ENCODE data around the gene MRPS31. TPM values are rescaled to one million over a fixed set of nuclear protein-coding genes. Genes with fewer than 3 reads are reported as not detected.
"Not testable (repeated sequence)": the region's sequence is repeated elsewhere in the genome, so short reads cannot be mapped to it uniquely, and the experiment has no call there.

Gene MRPS31
- total RNA-seq, 1 donor from 2014 or later: 30.4 TPM

DNA sequence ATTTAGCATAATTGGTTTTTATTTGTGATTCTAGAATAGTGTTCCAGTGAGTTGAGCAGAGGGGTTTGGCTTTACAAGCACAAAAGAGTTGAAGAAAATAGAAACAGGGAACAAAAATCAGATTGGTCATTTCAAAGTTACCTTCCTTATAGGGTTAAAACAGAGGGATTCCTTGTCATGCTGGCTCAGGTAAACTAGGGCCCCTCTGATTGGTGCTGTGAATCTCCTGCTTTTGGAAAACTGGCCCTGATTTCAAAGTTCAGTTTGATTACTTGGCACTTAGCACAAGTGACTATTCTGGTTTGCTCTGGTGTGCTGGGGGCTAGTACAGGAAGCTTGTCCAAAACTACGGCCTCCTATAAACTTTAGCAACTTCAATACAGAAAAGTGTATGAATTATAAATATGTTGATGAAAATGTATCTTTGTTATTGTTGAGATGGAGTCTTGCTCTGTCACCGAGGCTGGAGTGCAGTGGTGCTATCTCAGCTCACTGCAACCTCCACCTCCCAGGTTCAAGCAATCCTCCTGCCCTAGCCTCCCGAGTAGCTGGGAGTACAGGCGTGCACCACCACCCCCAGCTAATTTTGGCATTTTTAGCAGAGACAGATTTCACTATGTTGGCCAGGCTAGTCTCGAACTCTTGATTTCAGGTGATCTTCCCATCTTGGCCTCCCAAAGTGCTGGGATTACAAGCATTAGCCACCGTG, 1.9 kb upstream of the MRPS31 start:
- ATAC-seq (ENCODE audit: poor library complexity) (no peak), DNase-seq (no peak)
- intact Hi-C loops (cut with DNase I): no loop called here

DNA sequence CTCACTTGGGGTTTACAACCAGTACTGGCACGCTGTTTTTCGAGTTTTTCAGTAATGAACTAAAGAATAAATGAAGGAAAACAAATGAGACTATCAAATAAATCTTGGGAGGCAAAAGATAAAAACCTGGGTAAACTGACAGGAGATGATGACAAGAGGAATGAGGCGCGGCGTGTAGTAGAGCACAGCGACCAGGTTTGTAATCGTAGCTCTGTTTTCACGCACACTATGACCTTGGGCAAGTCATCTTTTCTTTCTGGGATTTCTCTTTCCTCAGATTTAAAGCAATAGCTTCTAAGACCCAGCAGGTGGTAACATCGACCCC, 419 bp downstream of the MRPS31 start:
- DNase-seq (no peak), ATAC-seq (ENCODE audit: poor library complexity) (no peak)
- intact Hi-C loops (cut with DNase I): no loop called here

DNA sequence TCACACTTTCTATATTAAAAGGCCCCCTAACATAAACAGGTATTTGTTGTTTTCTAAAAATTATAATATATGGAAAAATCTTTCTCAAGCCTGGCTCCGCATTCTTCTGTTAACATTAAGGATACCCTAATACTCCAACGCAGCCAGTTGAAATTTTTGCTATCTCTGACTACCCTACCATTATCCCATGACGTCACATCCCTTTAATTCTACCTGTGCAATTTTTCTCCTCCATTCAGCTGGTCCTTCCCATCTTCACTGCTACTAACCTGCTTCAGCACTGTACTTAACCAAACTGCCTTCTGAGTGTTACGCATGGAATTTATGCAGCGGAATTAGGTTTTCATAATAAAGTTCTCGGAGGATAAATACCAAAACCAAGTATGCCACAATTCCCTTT, 1.0 kb downstream of the MRPS31 start:
- no peak for DNase-seq
- intact Hi-C loops (cut with DNase I): no loop called here
- ATAC-seq (ENCODE audit: poor library complexity): no peak

DNA sequence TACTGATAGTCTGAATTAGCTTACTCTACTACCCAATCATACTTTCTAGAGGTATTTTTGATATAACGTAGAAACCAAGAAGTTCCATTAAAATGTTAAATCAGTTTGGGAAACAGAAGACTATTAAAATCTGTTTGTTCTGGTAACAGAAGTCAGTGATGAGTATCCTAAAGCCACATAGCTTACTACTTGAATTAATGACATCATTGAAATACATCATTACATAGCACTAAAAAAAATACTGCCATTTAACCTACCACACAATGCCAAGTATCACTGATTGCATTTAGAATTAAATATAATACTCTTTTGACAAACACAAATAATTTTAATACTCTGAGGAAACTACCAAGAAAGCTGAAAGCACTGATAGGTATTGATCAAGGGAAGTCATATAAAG, 5.4 kb downstream of the MRPS31 start:
- intact Hi-C loops (cut with DNase I): no loop called here
- DNase-seq (no peak), ATAC-seq (ENCODE audit: poor library complexity) (no peak)

DNA sequence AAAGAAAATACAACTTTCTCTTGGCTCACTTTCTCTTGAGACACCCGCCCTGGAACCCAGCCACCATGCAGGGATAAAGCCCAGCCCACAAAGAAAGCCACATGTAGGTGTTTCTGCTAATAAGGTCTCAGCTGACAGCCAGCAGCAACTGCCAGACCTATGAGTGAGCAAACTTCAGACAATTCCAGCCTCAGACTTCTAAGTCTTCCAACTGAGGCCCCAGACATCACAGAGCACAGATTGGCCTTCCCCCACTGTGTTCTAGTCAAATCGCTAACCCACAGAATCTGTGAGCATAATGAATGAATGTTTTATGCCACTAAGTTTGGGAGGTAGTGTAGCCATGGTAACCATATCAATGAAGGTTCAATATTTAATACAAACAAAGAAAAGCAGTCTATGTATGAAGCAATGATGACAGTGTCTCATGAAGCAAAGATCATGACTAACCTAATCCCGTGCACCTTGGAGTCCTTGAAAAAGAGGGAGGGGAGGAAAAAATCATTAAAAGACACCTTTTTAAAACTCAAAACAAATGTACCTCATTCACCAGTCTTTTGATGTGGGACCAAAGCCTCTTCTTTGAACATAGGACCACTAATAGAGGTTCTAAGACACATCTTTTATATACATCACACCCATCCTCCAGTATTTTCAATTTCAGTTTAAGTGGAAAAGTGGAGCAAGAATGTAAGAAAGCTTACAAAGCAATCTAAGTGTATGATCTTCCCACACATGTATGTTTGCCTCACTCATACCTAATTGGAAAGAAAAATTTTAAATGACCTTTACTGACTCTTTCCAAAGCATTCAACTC, 6.2 kb downstream of the MRPS31 start:
- DNase-seq (no peak), ATAC-seq (ENCODE audit: poor library complexity) (no peak)
- intact Hi-C loops (cut with DNase I): no loop called here

DNA sequence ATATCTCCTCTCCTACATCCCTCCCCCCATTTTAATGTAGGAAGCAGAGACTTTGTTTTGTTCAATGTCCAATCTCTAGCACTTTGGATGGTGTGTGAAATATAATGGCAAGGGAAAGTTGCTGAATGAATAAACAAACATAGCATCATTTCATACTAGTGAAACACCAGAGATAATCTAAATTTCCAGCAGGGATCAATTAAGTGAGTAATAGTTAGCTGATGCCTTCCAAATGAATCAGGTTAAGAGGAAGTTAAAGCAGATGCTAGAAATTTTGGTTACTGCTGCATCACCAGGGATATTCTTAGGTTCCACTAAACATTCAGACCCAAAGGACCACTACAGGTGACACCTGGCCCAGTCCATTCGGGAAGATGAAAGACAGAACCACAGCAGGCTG, 8.1 kb downstream of the MRPS31 start:
- no peak for DNase-seq
- intact Hi-C loops (cut with DNase I): no loop called here

DNA sequence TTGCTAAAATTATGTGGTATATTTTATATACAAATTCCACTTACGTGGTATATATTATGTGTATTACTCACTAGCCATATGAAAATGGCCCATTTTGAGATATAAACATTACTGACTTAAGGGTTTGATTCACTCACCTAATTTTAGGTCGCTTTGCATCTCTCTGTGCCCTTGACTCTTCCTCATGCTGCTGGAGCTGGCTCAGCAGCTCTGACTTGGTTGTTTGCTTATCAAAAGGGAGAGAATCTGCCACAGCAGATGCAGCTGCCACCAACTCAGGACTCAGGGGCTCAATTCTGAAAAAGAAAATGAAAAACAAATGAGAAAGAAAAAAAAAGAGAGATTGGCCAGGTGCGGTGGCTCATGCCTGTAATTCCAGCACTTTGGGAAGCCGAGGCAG, 12.2 kb downstream of the MRPS31 start:
- intact Hi-C loops (cut with DNase I): no loop called here
- DNase-seq: no peak
- ATAC-seq (ENCODE audit: poor library complexity): no peak

More for the DNA sequence above, 8.1 kb downstream of the MRPS31 start:
- no peak for ATAC-seq (ENCODE audit: poor library complexity)

DNA sequence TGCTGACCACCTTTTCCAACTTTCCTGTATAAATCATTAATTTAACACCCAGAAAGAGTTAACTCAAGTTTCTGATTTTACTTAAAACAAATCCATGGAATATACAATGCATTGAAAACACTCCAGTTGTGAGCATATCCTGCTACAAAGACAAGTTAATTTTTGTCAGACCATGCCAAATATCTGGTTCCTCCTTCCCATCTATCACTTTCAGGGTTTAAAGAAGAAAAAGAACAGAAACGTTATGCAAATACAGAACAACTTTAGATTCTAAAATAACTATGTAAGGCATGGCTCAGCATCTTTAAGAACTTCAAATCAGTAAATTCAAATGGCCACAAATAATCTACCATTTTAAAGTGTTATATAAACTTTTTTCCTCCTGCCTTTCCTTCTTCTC, 14.9 kb downstream of the MRPS31 start:
- DNase-seq (no peak), ATAC-seq (ENCODE audit: poor library complexity) (no peak)
- intact Hi-C loops (cut with DNase I): no loop called here

DNA sequence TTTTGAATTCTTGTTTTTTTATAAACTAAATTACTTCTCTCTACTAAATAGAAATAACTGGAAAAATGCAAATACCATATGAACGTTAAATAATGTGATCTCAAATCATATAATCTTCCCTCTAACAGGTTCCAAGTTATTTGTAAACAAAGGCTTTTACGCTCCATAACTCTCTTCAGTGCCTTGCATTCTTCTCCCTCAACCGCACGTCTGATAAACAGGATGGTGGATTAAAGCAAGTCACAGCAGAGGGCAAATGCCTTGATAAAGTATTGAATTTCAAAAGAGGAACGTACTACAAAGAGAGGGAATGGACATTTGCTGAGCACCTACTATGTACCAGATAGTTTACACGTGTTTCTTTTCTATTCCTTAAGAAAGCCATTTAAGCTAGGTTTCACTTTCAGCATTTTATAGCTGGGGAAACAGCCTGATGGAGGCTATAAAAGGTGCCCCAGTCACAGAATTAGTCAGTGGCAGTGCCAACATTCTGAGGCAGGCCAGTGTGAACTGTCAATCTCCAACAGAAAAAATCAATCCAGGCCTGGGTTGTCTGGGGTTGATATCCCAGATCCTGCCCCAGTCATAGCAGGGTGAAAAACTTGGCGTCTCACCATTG, 15.8 kb downstream of the MRPS31 start:
- intact Hi-C loops (cut with DNase I): no loop called here
- no peak for DNase-seq
- no peak for ATAC-seq (ENCODE audit: poor library complexity)

DNA sequence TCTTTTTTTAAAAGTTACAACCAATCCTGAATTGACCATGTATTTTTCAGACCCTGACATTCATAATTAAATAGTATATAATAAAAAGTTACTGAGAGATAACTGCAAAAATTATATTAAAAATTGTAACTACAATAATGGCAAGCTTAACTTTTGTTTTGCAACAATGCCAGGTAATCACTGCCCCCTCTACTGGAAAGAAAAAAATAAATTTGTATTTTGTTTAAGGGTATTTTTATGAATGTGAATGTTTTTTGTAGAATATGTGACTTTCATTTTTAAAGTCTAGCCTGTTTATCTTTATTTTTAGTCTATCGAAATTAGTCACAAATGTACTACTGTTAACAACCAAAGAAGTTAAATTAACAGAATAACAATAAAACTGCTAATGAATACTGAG, 21.7 kb downstream of the MRPS31 start:
- ATAC-seq (ENCODE audit: poor library complexity) (no peak), DNase-seq (no peak)
- intact Hi-C loops (cut with DNase I): no loop called here

DNA sequence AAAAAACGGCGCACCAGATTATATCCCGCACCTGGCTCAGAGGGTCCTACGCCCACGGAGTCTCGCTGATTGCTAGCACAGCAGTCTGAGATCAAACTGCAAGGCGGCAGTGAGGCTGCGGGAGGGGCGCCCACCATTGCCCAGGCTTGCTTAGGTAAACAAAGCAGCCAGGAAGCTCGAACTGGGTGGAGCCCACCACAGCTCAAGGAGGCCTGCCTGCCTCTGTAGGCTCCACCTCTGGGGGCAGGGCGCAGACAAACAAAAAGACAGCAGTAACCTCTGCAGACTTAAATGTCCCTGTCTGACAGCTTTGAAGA, 35.8 kb downstream of the MRPS31 start:
- ATAC-seq (ENCODE audit: poor library complexity); intact Hi-C loops (cut with DNase I); DNase-seq: not testable (repeated sequence)

DNA sequence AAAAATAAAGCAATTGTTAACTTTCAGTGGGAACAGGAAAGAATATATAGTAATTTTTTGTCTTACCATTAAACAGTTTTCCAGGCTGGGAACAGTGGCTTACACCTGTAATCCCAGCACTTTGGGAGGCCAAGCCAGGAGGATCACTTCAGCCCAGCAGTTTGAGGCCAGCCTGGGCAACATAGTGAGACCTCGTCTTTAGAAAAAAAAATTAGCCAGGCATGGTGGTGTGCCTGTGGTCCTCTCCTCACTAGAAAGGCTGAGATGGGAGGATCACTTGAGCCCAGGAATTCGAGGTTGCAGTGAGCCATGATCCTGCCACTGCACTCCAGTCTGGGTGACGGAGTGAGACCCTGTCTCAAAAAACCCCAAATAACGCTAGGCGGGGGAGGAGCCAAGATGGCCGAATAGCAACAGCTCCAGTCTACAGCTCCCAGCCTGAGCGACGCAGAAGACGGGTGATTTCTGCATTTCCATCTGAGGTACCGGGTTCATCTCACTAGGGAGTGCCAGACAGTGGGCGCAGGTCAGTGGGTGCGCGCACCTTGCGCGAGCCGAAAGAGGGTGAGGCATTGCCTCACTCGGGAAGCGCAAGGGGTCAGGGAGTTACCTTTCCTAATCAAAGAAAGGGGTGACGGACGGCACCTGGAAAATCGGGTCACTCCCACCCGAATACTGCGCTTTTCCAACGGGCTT, 36.3 kb downstream of the MRPS31 start:
- DNase-seq; intact Hi-C loops (cut with DNase I); ATAC-seq (ENCODE audit: poor library complexity): not testable (repeated sequence)

DNA sequence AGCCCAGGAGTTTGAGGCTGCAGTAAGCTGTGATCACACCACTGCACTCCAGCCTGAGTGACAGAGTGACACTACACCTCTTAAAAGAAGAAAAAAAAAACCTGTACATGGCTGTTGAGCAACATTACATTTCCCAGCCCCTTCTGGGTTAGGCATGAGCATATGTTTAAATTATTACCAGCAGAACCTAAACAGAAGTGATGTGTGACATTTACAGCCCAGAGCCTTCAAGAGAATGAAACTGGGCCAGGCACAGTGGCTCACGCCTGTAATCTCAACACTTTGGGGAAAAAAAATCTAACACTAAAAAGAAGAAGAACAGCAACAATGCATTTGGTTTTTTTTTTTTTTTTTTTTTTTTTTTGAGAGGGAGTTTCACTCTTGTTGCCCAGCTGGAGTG, 38.3 kb downstream of the MRPS31 start:
- no peak for ATAC-seq (ENCODE audit: poor library complexity)
- intact Hi-C loops (cut with DNase I): no loop called here

DNA sequence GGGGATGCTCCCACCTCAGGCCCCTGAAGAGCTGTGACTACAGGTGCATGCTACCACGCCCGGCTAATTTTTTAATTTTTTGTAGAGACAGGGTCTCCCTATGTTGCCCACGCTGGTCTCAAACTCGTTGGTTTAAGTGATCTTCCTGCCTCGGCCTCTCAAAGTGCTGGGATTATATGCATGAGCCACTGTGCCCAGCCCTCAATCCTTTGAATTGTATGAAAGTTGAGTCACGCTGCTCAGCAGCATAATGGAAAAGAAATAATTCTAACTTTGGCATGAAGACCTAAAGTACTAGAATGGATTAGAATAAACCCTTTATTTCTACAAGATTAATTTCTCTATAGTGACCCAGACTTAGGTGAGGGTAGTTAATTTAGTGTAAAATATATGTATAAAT, 42.4 kb downstream of the MRPS31 start:
- intact Hi-C loops (cut with DNase I): no loop called here
- ATAC-seq (ENCODE audit: poor library complexity): no peak
- DNase-seq: no peak

More for the DNA sequence above, 38.3 kb downstream of the MRPS31 start:
- no peak for DNase-seq

DNA sequence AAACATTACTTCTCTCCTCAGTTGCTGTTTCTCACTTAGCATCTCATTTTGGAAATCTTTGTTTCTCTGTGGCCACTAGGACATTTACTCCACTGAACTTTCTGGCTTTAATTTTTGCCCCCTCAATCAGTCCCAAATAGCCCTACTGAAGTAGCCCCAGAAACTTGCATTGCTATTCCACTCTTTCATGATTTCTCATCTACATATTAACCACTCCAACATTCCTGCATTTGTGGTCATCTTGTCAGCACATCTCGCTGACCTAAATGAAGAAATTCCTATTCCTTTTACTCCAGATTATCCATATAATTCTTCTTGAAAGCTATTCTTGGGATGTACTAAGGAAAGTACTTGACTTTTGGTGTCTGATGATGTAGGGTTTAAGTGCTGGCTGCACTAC, 56.6 kb downstream of the MRPS31 start:
- DNase-seq; ATAC-seq (ENCODE audit: poor library complexity); intact Hi-C loops (cut with DNase I): not testable (repeated sequence)

DNA sequence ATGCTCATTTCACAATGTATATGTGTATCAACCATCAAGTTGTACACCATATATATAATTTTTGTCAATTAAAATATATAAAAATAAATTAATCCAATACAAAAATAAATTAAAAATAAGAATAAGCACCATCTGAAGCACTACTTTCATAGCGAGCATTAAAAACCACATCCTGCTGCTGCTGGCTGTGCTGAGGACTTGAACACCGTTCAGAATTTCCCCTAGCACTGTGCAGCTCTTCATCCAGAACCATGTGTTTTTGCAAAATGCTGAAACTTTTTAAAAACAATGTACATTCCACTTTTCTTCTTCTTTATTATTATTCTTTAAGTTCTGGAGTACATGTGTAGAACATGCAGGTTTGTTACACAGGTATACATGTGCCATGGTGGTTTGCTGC, 64.6 kb downstream of the MRPS31 start:
- ATAC-seq (ENCODE audit: poor library complexity): no peak
- no peak for DNase-seq
- intact Hi-C loops (cut with DNase I): no loop called here

DNA sequence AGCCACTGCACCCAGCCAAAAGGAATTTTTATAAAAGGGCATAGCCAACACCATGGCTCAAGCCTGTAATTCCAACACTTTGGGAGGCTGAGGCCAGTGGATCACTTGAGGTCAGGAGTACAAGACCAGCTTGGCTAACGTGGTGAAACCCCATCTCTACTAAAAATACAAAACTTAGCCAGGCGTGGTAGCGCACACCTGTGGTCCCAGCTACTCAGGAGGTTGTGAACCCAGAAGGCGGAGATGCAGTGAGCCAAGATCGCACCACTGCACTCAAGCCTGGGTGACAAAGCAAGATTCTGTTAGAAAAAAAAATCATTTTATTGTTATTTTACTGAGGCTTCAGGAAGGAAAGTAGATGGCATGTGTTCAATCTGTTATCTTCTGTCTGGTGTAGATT, 73.3 kb downstream of the MRPS31 start:
- DNase-seq (no peak), ATAC-seq (ENCODE audit: poor library complexity) (no peak)
- intact Hi-C loops (cut with DNase I): no loop called here

DNA sequence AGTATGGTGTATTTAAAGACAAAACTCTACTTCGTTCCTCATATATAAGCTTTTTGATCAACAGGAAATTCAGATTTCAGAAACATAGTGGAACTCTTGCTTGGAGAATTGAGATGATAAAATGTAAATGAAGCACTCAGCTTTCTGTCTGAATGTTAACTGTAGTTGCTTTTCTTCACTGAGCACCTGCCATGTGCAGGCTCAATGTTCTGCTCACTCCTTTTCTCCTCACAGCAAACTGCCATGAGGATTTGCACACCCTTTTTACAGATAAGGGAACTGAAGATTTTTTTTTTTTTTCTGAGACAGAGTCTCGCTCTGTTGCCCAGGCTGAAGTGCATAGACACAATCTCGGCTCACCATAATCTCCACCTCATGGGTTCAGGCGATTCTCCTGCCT, 76.6 kb downstream of the MRPS31 start:
- DNase-seq (no peak), ATAC-seq (ENCODE audit: poor library complexity) (no peak)
- intact Hi-C loops (cut with DNase I): no loop called here

DNA sequence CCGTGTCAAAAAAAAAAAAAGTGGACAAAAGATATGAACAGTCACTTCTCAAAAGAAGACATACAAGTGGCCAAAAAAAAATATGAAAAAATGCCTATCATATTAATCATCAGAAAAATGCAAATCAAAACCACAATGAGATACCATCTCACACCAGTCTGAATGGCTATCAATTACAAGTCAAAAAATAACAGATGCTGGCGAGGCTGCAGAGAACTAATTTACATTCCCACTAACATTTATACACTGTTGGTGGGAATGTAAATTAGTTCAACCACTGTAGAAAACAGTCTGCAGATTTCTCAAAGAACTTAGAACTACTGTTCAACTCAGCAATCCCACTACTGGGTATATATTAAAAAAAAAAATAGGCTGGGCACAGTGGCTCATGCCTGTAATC, 78.0 kb downstream of the MRPS31 start:
- intact Hi-C loops (cut with DNase I): no loop called here
- DNase-seq: no peak
- ATAC-seq (ENCODE audit: poor library complexity): no peak

DNA sequence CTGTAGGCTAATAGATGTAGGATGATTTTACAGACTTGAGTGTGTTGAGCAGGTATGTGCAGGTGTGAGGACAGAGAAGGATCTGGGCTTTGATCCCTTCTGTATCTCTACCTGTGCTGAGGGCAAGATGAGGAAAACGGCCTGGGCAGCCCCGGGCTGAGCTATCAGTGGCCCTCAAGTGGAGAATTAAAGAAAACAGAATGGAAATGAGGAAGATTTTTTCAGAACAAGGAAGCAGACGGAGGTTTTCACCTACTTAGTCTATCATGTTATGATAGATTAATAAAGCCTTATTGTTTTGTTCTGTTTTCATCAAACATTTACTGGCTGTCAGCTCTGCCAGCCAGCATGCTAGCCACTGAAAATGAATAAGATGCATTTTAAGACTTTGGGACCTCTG, 82.2 kb downstream of the MRPS31 start:
- ATAC-seq (ENCODE audit: poor library complexity) (no peak), DNase-seq (no peak)
- intact Hi-C loops (cut with DNase I): loop anchor here (10.0 kb wide), 1 partner anchor 994 kb away; no protein-coding TSS in a partner anchor

All from Right ventricle myocardium superior (tissue), 1 donor.